Measurements from ENCODE around the gene SUPT20H.

Gene SUPT20H

DNA sequence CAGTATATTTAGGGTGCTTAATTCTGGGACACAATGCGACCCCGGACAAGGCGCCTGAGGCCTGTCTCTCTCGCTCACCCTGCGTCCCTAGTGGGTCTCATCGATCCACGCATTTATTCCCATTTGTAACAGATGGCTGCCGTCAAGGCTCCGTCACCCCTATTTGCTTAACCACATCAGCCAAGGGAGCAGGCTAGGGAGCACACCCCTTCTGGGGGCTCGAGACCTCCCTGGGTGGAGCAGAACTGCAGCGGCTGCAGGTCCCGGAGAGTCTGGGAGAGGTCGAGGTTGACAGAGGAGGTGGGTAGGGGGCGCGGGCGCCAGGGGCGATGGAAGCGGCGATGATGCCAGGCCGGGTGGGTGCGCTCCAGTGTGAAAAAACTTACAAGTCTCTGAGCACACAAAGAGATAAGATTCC lies 60.9 kb downstream of the SUPT20H start:
- peak; percentile 14 for DNase-seq

DNA sequence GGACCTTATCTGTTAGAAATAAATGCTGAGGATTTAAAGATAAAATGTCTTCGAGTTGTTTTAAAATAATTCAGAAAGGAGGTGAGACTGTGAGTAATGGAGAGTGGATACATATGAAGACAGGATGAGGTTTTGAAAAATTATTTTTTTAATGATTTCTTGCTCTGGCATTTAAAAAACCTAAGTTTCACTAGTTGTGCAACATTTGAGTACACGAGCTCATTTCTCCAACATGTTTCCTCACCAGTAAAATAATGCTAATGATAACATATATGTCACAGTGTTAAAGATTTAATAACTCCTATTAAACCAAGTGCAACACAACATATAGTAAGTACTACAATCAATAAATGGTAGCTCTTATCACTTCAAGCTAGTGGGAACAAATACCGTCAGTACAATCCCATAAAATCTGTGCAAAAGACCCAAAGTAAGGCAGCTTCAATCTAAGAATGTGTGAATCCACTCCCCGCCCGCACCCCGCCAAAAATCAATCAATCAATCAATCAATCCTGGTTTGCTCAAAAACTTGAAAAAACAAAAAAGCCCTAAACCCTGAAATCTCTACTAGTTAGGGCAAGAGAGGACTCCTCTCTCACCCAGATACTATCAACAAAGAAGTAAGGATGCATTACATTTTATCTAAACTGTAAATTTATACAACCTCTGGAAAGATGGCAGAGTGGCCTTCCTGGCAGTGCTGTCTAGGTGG lies 61.6 kb downstream of the SUPT20H start:
- no peak for DNase-seq

DNA sequence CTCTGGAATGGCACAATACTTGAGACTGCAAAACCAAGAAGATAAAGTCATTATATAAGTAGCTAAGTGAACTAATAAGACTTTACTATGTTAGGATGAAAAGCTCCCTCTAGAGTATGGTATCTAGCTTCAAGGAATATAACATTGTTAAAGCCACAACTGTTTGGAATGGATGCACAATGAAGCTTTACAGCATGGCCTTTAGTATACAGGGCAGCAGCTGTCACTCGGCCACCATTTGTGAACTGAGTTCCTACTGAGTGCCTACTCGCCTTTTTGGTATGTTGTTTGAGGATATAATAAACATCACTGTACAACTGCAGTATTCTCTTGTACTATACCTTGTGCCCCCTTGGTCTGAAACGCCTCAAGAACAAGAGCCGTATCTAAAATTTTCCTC lies 67.1 kb downstream of the SUPT20H start:
- no peak for DNase-seq

DNA sequence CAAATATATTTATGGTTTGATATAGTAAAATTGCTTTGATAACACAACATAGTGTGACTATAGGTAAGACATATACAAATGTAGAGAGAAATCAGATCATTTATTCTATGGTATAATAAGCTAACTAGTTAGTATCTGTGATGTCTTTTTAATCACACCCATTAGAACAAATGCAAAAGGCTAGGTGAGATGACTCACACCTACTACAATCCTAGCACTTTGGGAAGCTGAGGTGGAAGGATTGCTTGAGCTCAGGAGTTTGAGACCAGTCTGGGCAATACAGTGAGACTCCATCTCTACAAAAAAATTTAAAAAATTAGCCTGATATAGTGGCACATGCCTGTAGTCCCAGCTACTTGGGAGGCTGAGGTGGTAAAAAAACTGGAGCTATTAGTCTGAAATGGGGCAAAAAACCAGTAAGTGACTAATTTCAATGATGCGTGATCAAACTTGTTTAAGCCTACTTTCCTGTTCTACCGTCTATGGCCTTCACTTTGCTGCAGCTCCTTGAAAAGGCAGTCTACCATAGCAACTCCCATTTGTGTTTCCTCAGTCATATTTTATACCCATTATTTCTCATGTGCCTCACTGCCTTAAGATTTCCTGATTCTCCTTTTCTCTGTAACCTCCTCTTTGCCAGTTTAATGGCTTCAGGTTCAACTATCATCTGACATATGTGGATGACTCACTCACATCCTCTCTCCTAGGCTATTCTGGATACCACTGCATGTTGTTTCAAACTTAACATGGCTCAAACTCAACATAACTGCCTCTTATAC lies 72.8 kb downstream of the SUPT20H start:
- DNase-seq: no peak

DNA sequence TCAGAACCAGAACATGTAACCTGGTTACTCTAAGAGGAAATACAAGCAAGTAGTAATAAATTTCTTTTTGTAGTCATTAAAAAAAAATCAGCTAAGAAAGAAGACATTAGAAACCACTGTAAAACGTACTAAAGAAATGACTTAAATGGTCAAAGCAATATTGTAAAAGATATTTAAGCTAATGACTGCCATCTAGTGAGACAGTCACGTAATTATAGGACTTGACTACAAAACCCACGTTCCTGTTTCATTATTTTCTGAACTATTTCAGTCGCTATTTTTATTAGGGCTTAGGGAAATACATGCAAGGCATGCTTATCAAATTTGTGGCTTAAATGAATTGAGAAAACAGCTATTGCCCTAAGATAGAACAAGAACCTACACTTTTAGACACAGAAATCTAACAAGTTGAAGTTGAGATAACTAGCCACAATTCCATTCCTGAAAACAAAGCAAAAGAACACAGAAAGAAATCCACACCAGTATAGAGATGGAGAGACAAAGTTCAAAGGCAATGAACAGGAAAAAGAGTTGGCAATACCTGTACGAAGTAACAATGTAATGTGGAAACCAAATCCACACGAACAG lies 78.2 kb downstream of the SUPT20H start:
- DNase-seq: no peak

DNA sequence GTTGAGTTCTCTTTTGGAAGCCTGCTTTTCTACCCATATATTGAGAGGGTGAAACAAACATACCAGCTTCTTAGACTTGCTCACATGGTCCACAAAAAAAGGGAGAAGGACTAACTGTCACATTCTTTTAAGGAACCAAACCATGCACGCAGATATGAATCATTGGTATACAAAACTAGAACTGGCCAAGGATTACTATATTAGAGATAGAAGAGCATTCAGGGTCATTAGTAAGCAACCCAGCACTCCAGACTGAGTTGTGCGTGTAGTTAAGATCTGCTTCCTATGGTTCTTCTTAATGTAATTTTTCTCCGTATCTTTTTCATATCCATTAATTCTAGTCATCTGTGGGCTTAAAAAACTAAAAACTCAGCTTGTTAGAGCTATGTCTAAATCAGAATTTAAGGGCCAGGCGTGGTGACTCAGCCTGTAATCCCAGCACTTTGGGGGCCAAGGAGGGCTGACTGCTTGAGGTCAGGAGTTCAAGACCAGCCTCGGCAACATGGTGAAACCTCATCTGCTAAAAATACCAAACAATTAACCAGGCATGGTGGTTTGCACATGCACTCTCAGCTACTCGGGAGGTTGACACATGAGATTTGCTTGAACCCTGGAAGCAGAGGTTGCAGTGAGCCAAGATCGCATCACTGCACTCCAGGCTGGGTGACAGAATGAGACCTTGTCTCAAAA lies 80.0 kb downstream of the SUPT20H start:
- no peak for DNase-seq

DNA sequence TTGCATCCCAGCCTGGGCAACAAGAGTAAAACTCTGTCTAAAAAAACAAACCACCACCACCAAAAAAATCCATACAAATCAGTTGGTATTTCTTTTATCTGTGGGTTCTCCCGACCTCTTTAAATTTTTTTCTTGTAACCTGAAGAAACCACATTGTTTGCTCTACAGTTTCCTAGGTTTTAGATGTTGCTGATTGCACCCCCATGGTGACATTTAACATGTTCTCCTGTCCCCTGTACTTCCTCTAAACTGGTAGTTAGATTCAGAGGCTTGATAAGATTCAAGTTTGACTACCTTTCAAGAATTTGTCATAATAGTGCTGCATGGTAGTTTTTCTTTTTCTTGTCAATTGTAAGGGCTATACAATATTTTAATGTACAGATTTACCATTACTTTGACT lies 84.3 kb downstream of the SUPT20H start:
- DNase-seq: no peak

DNA sequence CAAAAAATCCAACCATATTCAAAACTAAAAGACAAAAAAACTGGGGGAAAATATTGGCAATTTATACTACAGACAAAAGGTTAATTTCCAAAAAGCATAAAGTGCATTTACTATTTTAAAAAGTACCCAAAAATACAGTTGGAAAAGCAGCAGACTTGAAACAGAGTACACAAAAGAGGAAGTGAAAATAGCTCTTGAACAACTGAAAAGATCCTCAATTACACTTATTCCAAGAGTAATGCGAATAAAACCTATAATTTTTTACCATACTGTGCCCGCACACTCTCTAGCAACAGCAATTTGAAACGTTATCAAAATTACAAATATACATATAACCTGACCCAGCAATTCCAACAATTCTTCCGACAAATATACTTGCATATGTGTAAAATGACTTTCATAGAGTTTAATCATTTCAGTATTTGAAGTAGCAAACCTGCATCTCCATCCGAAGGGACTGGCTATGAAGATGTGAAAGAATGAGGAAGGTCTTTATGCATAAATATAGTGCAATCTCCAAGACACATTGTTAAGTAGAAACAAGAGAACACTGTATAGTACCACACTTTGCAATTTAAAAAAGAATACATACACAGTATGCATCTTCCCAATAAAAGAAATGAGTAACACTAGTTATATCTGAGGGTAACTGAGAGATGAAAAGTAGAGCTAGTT lies 85.7 kb downstream of the SUPT20H start:
- DNase-seq: no peak

DNA sequence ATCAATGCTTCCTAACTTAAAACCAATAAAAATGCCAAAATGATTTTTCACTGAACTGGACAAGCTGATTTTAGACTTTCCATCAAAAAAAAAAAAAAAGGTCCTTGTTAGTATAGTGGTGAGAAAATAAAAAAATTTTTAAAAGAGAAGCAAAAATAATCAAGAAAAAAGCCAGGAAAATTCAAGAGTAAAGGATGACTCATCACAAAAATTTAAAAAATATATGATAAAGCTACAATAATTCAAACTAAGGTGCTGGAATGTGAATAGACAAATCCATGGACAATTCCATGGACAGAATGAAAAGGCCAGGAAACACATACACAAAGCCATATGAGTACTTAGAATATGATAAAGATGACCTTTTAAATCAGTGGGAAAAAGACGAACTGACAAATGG lies 86.5 kb downstream of the SUPT20H start:
- no peak for DNase-seq

DNA sequence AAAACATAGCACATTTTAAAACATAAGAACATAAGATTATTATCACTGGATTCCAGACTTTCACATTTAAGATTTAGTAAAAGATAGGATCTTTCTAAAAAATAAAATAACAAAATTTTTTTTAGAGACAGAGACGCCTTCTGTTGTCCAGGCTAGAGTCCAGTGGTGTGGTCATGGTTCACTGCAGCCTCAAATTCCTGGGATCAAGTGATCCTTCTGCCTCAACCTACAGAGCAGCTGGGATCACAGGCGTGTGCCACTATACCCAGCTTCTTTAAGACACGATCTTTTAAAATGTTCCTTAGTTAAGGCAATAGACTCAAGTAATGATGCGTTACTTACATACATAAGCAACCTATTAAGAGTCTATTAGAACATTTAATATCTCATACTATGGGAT lies 93.1 kb downstream of the SUPT20H start:
- no peak for DNase-seq

DNA sequence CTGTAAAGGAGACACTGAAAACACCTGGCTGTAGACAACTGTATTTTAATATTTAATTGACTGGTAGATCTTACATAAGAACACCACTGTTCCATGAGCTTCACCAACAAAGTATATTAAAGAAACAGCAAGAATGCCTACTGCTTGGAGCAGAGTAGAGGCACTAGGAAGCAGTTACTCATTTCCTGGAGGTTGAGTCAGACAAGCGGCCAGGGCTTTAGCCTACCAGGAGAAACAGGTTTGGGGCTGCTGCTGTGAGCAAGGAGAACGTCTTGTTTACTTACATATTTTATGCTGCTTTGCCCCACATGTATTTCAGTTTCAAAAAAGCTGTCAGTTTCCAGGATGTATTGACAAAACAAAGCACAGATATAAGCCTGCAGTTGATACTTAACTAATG lies 93.7 kb downstream of the SUPT20H start:
- no peak for DNase-seq

DNA sequence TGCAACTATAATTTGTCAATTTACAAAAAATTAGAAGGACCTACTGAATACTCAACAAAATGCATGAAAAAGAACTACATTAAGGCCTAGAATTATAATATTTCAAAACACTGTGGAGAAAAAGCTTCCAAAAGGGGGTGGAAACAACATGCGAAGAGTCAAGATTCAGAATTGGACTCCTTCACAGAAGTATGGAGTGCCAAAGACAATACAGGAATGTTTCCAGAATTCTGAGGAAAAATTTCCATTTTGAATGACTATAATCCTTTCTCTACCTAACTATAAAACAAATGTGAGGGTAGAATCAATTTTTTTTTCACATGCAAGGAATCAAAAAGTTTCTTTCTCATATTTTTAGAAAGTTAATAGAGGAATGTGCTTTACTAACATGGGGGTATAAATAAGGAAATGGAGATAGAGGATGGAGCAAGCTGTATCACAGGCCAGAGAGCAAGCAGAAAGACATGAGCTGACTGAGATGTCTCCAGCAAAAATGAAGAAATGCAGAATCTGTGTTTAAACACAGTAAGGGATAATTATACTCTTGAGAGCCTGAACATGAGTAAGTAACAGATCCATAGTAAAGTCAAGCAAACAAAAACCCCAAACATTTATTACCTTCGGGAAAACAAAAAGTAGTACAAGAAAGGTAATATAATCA lies 99.9 kb downstream of the SUPT20H start:
- no peak for DNase-seq
